H1 (cell line): Measurements from ENCODE around the gene ARHGAP22. TPM values are rescaled to one million over a fixed set of nuclear protein-coding genes. Genes with fewer than 3 reads are reported as not detected.

Source experiments
- CTCF ChIA-PET: fragments of 300-600 bp; sonication (Branson Sonifier 250); formaldehyde crosslinking; loops from one replicate; lab custom pipeline; 2021; ENCODE audit not compliant: partially characterized antibody; lab: Charles Lee
- POLR2A ChIA-PET: fragments of 300-600 bp; sonication (Branson Sonifier 250); formaldehyde crosslinking; loops from one replicate; lab custom pipeline; 2021; ENCODE audit warnings: inconsistent platforms; ENCODE audit not compliant: partially characterized antibody; lab: Charles Lee
- DNase-seq, 2 experiments: peaks; one replicate each; pipeline versions ENCODE4 v3.0.0 to v3.0.0-alpha.2; 2010 to 2022; ENCODE audit warnings: low spot score in 2 of 2, low read depth in 1 of 2, mixed read lengths in 1 of 2
- FAIRE-seq: peaks from 2 replicates; lab custom pipeline; 2011; peaks lifted over from hg19 to GRCh38; lab: Jason Lieb, UNC
- H2AFZ ChIP-seq: 2 replicates; pipeline ENCODE4 v1.8.1; 2012; ENCODE audit warnings: low read length, inconsistent platforms
- H2AK5ac ChIP-seq: 2 replicates; pipeline ENCODE4 v1.6.1; 2013; ENCODE audit warnings: low read depth, low read length
- H2BK120ac ChIP-seq: replicated peaks from 2 replicates; pipeline ENCODE3; 2013; ENCODE audit warnings: low read depth, low read length, inconsistent platforms
- H2BK12ac ChIP-seq: 2 replicates; pipeline ENCODE4 v1.6.1; 2013; ENCODE audit warnings: low read depth, low read length
- H2BK15ac ChIP-seq: 2 replicates; pipeline ENCODE4 v1.6.1; 2013; ENCODE audit warnings: low read length
- H2BK20ac ChIP-seq: 2 replicates; pipeline ENCODE4 v1.6.1; 2013; ENCODE audit warnings: low read length
- H2BK5ac ChIP-seq: 2 replicates; pipeline ENCODE4 v1.6.1; 2013; ENCODE audit warnings: low read depth, low read length
- H3K14ac ChIP-seq: 2 replicates; pipeline ENCODE4 v1.6.1; 2013; ENCODE audit warnings: inconsistent platforms; ENCODE audit not compliant: insufficient read length
- H3K18ac ChIP-seq: 2 replicates; pipeline ENCODE4 v1.6.1; 2013; ENCODE audit warnings: low read length; ENCODE audit errors: extremely low read depth
- H3K23ac ChIP-seq: 2 replicates; pipeline ENCODE4 v1.6.1; 2013; ENCODE audit warnings: inconsistent platforms; ENCODE audit not compliant: insufficient read length
- H3K23me2 ChIP-seq: 2 replicates; pipeline ENCODE4 v1.6.1; 2013; ENCODE audit warnings: low read depth, low read length
- H3K27ac ChIP-seq: 2 replicates; pipeline ENCODE4 v1.6.1; 2011; ENCODE audit warnings: low read depth, low read length, inconsistent platforms
- H3K27me3 ChIP-seq, 4 experiments: replicated peaks in 1 of 4; 1 replicate in 1 of 4; 2 replicates in 3 of 4; pipeline versions ENCODE4 v1.6.1 to v1.8.1; 2011 to 2013; ENCODE audit warnings: low read length in 3 of 4, mild to moderate bottlenecking in 3 of 4, inconsistent platforms in 2 of 4, mixed read lengths in 2 of 4, moderate library complexity in 1 of 4; ENCODE audit not compliant: control insufficient read depth in 3 of 4, insufficient read depth in 3 of 4; ENCODE audit errors: extremely low read depth in 1 of 4
- H3K36me3 ChIP-seq, 4 experiments: 2 replicates each; pipeline versions ENCODE4 v1.6.1 to v1.8.1; 2011 to 2013; ENCODE audit warnings: mild to moderate bottlenecking in 4 of 4, low read length in 3 of 4, moderate library complexity in 2 of 4, control low read depth in 1 of 4, inconsistent platforms in 1 of 4; ENCODE audit not compliant: insufficient read depth in 4 of 4, control insufficient read depth in 2 of 4
- H3K4ac ChIP-seq: replicated peaks from 2 replicates; pipeline ENCODE3; 2013; ENCODE audit warnings: low read length, low read depth, mixed read lengths, inconsistent platforms; ENCODE audit not compliant: insufficient read length
- H3K4me1 ChIP-seq, 4 experiments: replicated peaks in 1 of 4; 1 replicate in 1 of 4; 2 replicates in 3 of 4; pipeline versions ENCODE4 v1.6.1 to v1.8.1; 2011 to 2013; ENCODE audit warnings: low read length in 3 of 4, inconsistent platforms in 2 of 4, mixed read lengths in 1 of 4; ENCODE audit not compliant: insufficient read depth in 4 of 4, control insufficient read depth in 3 of 4
- H3K4me2 ChIP-seq, 2 experiments: 2 replicates each; pipeline versions ENCODE4 v1.6.1 to v1.8.1; 2011 to 2013; ENCODE audit warnings: low read depth in 2 of 2, low read length in 2 of 2, control low read depth in 1 of 2, inconsistent platforms in 1 of 2, mild to moderate bottlenecking in 1 of 2; ENCODE audit not compliant: insufficient read depth in 1 of 2
- H3K4me3 ChIP-seq, 4 experiments: fragments of 200-600, 300-600 bp in 1 of 4; sonication (generic), shearing (Covaris generic), sonication (Bioruptor Twin) in 1 of 4; 2 replicates each; pipeline versions ENCODE4 v1.5.1 to v1.8.1; 2011 to 2016; ENCODE audit warnings: low read length in 4 of 4, low read depth in 3 of 4, control low read depth in 2 of 4, inconsistent platforms in 2 of 4, mild to moderate bottlenecking in 2 of 4, mixed read lengths in 1 of 4, moderate library complexity in 1 of 4; ENCODE audit not compliant: insufficient read depth in 2 of 4; ENCODE audit errors: extremely low read depth in 1 of 4
- H3K56ac ChIP-seq: replicated peaks from 2 replicates; pipeline ENCODE3; 2013; ENCODE audit warnings: low read depth, mild to moderate bottlenecking, mixed read lengths, low read length, inconsistent platforms; ENCODE audit not compliant: insufficient read length
- H3K79me1 ChIP-seq: 2 replicates; pipeline ENCODE4 v1.6.1; 2013; ENCODE audit warnings: low read depth, low read length, control low read depth
- H3K79me2 ChIP-seq, 2 experiments: 2 replicates each; pipeline versions ENCODE4 v1.6.1 to v1.8.1; 2012 to 2013; ENCODE audit warnings: low read length in 2 of 2, mild to moderate bottlenecking in 2 of 2, inconsistent platforms in 1 of 2; ENCODE audit not compliant: insufficient read depth in 2 of 2, control insufficient read depth in 1 of 2
- H3K9ac ChIP-seq, 4 experiments: replicated peaks in 1 of 4; 1 replicate in 1 of 4; 2 replicates in 3 of 4; pipeline versions ENCODE4 v1.6.1 to v1.8.1; 2011 to 2013; ENCODE audit warnings: low read depth in 3 of 4, low read length in 3 of 4, control low read depth in 2 of 4, mild to moderate bottlenecking in 2 of 4, moderate library complexity in 2 of 4, inconsistent platforms in 1 of 4; ENCODE audit errors: extremely low read depth in 1 of 4
- H3K9me3 ChIP-seq, 2 experiments: 2 replicates each; pipeline versions ENCODE4 v1.6.1 to v1.8.1; 2012 to 2013; ENCODE audit warnings: mild to moderate bottlenecking in 2 of 2, moderate library complexity in 2 of 2, control low read depth in 1 of 2, inconsistent platforms in 1 of 2, low read depth in 1 of 2, low read length in 1 of 2, mixed read lengths in 1 of 2; ENCODE audit not compliant: insufficient read depth in 2 of 2
- H4K20me1 ChIP-seq, 2 experiments: replicated peaks in 1 of 2; 2 replicates each; pipeline versions ENCODE3 to v1.8.1; 2011 to 2013; ENCODE audit warnings: inconsistent platforms in 2 of 2, low read length in 2 of 2, mild to moderate bottlenecking in 1 of 2; ENCODE audit not compliant: insufficient read depth in 2 of 2, control insufficient read depth in 1 of 2
- H4K5ac ChIP-seq: 2 replicates; pipeline ENCODE4 v1.6.1; 2013; ENCODE audit warnings: low read length, low read depth, mixed read lengths, inconsistent platforms; ENCODE audit not compliant: insufficient read length
- H4K8ac ChIP-seq: 2 replicates; pipeline ENCODE4 v1.8.0; 2013; ENCODE audit warnings: mild to moderate bottlenecking, moderate library complexity, low read length, inconsistent platforms; ENCODE audit not compliant: insufficient read depth; ENCODE audit errors: extremely low read depth
- H4K91ac ChIP-seq: replicated peaks from 2 replicates; pipeline ENCODE3; 2013; ENCODE audit warnings: low read length, mixed read lengths, inconsistent platforms; ENCODE audit not compliant: insufficient read length
- SP1 ChIP-seq: IDR thresholded peaks from 2 replicates; pipeline ENCODE4 v1.6.1; 2011; ENCODE audit warnings: low read depth, low read length
- SUZ12 ChIP-seq: fragments of 200-600 bp; sonication (generic); IDR thresholded peaks from 2 replicates; pipeline ENCODE4 v1.6.1; 2012; ENCODE audit warnings: mild to moderate bottlenecking, inconsistent platforms, low read length, moderate library complexity, mixed read lengths
- TAF7 ChIP-seq: optimal IDR thresholded peaks from 2 replicates; pipeline ENCODE3; 2011; ENCODE audit warnings: low read depth, mild to moderate bottlenecking, inconsistent platforms, low read length, moderate library complexity, borderline replicate concordance
- WGBS, 2 experiments: shearing (Covaris generic) in 1 of 2; methylation state at CpG; one replicate each; pipeline versions ENCODE4 v1.1.6 to v1.1.7; 2013 to 2015; ENCODE audit warnings: low lambda C conversion rate in 2 of 2, mixed read lengths in 2 of 2, inconsistent platforms in 1 of 2, low coverage in 1 of 2, missing lambda C conversion rate in 1 of 2; ENCODE audit not compliant: insufficient replicate concordance in 2 of 2, insufficient coverage in 1 of 2, insufficient read length in 1 of 2; ENCODE audit errors: extremely low coverage in 1 of 2, missing lambda C conversion rate in 1 of 2; 5-methylcytosine and 5-hydroxymethylcytosine counted together
- polyA plus RNA-seq, 7 experiments: library from polyadenylated mRNA; depleted of rRNA in 3 of 7; stranded (reverse) in 5 of 7; unstranded in 2 of 7; fragments of >200 nt in 5 of 7; fragments of 200-250 nt in 2 of 7; gene quantifications; 1 replicate in 5 of 7; 2 replicates in 1 of 7; 4 replicates in 1 of 7; pipeline versions ENCODE4 v1.2.1 to v1.2.3, GENCODE V29; 2011 to 2013; ENCODE audit warnings: missing spikeins in 2 of 7, mixed read lengths in 2 of 7
- total RNA-seq: library from RNA; stranded (reverse); fragmentation: NEBNext Ultra II Directional; extraction: Animal tissue kit (Norgen Biotek cat#: 25700); gene quantifications from 2 replicates; pipeline ENCODE4 v1.2.1, GENCODE V29; 2021

The ARHGAP22 gene
- total and polyA plus RNA-seq, 2 of the 8 experiments (the other 6 are each of a cell fraction or from before 2014, with no cell fraction given) = 3.6 to 11.2 TPM

DNA sequence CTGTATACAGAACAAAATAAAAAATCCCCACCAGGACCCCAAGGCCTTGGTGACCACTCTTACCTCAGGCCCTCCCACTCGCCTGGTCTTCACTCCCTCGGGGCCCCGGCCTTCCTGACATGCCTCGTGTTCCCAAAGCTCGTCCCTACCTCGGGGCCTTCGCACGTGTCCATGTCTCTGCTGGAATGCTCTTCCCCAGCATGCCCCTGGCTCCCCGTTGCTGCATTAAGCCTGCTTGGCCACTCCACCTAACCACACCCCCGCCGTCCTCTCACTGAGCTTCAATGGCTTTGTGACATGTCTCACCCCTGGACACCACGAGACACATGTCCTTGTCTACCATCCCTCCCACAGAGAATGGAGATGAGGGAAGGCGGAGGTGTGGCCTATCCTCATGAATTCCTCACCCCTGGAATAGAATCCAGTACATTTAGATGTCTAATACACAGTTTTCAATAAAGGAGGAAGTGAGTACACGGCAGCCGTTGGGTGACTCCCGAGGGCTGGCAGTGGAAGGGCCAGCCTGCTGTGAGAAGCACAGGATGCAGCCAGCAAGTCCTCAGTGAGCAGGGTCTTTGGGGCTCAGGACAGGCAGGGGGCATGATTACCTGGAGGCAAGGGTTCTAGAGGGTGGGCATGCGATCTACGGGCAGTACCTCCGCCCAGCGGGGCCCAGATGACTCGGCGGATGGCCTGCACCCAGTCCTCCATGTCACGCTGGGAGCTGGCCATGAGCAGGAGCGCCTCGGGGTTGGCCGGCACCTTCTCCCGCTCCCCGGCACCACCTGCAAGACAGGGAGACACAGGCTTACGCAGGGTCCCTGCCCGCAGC lies 125.7 kb downstream of the ARHGAP22 start:
- Histone ChIP-seq H3K27ac (no peak overlapping the region), H3K4ac (no peak overlapping the region), H2AFZ (no peak overlapping the region), H3K79me1 (0 out of 2 replicates have a peak, but pooled peaks cover 2% of the 10 kb centered on the region), H2BK15ac (no peak overlapping the region; the same call in 1 of the 2 replicates), H2BK120ac (no peak overlapping the region), H3K18ac (no peak overlapping the region), H3K27me3 (no peaks in the 10 kb centered on the region), H4K20me1 (no peaks in the 10 kb centered on the region), H3K23me2 (no peaks in the 10 kb centered on the region), H4K91ac (no peak overlapping the region), H2BK20ac (no peak overlapping the region), H3K56ac (no peak overlapping the region), H4K8ac (no peak overlapping the region), H3K9ac (no peak overlapping the region), H2BK12ac (no peak overlapping the region), H3K23ac (no peak overlapping the region), H2AK5ac (no peak overlapping the region), H3K79me2 (no peaks in the 10 kb centered on the region), H2BK5ac (0 out of 2 replicates have a peak overlapping the region, but pooled peaks have one; percentile 68), H3K4me3 (no peak overlapping the region), H3K14ac (no peak overlapping the region), H4K5ac (no peak overlapping the region), H3K4me2 (no peak overlapping the region), H3K9me3 (no peaks in the 10 kb centered on the region), H3K4me1 (peaks cover 0 to 9% (median 1%) of the 10 kb centered on the region in 4 experiments; a peak in 3 of 7 replicates), H3K36me3 (no peaks in the 10 kb centered on the region)
- ChIA-PET POLR2A (no interaction called here), CTCF (interaction anchor here (1.0 to 1.7 kb wide), 4 partner anchors 9 to 130 kb away, joined by 3 to 4 read pairs (median 4); no protein-coding TSS in a partner anchor)
- DNase-seq (no peak), FAIRE-seq (no peak)
- TF ChIP-seq SUZ12 (no peak), TAF7 (no peak), SP1 (no peak)
- 87% methylated on average over 30 of the region's 30 CpGs; no CpG with 5 or more reads in 1 of the 2 experiments for WGBS, 2 experiments
